T-helper 1 cell treated with Interleukin-12 subunit alpha and Interleukin-12 subunit beta and Interleukin-4 antibody, amounts not matched to agents 30 μg/mL and 1 μg/mL, for 36 hours (primary cell): ENCODE measurements around the gene FOXP4.

Experiments used
- H3K27ac Mint-ChIP-seq: one replicate; pipeline ENCODE4 v1.8.0; 2021; ENCODE audit warnings: mild to moderate bottlenecking, mixed read lengths
- H3K27me3 Mint-ChIP-seq: one replicate; pipeline ENCODE4 v1.8.0; 2021; ENCODE audit warnings: low read depth, mixed read lengths
- H3K36me3 Mint-ChIP-seq: one replicate; pipeline ENCODE4 v1.8.0; 2021; ENCODE audit warnings: low read depth, mixed read lengths
- H3K4me1 Mint-ChIP-seq: one replicate; pipeline ENCODE4 v1.8.0; 2021; ENCODE audit warnings: low read depth, mixed read lengths
- H3K4me3 Mint-ChIP-seq: one replicate; pipeline ENCODE4 v1.8.0; 2021; ENCODE audit warnings: mild to moderate bottlenecking, moderate library complexity, mixed read lengths
- H3K9me3 Mint-ChIP-seq: one replicate; pipeline ENCODE4 v1.8.0; 2021; ENCODE audit warnings: mixed read lengths

Gene FOXP4

DNA sequence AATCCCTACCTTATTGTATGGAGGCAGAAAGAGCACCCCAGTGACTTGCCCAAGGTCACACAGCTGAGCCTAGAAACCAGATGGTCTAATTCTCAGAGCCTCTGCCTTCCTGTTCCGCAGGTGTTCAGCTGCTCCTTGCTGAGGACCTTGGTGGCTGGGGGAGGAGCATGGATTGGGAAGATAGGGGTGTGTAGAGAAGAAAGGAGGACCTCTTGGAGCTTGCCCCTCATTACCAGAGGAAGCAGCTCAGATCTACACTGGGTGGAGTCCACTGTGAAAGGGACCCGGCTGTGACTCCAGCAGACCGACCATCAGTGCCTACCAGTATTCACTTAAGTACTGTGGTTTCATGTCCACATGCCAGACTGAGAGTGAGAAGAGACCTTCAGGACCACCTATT lies 15.2 kb downstream of the FOXP4 start:
- H3K9me3 Mint-ChIP-seq: no peaks in the 10 kb centered on the region
- no peak overlapping the region for H3K4me3 Mint-ChIP-seq
- H3K27ac Mint-ChIP-seq: no peak overlapping the region
- peaks cover 17% of the 10 kb centered on the region for H3K4me1 Mint-ChIP-seq
- peaks cover 42% of the 10 kb centered on the region for H3K27me3 Mint-ChIP-seq
- H3K36me3 Mint-ChIP-seq: peaks cover 3% of the 10 kb centered on the region

DNA sequence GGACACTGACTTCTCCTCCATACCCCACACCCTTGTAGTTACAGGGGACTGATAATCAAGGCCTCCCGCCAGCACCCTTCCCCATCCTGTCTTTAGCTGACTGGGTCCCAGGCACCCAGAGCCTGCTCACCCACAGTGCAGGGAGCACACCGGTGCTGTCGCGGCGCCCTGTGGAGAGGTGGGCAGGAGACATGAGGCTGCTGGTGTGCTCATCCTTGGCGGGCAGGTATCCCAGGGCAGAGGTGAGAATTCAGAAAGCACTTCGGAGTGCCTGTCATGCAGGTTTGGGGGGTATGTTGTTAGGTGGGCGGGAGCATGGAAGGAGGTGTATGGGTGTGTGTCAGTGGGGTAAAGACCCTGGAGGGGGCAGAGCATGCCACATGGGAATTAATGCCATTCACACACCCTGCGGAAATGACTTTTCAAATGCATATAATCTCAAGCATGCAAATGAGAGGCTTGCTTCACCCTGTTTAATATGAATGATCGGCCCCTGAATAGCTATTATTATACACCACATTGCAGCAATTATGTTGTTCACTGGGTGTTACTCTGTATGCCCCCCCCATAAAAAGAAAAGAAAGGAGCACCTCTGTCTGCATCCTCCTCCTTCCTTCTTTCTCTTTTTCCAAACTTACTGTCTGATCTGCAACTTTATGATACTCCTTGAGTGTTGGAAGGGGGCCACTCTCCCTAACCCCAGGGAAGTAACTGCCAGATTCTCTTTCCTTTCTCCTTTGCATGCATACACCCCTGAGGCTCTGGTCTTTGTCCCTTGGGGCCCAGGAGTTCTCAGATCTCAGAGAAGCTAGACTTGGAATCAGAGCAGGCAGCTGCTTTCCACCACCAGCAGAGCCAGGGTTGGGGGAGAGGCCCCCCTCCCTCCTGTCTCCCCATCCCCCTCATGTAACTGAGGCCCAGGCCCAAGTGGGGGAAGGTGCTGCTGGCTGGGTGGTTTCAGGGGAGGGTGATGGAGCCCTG lies 16.0 kb downstream of the FOXP4 start:
- Mint-ChIP-seq H3K4me3 (no peak overlapping the region), H3K27ac (no peak overlapping the region)

DNA sequence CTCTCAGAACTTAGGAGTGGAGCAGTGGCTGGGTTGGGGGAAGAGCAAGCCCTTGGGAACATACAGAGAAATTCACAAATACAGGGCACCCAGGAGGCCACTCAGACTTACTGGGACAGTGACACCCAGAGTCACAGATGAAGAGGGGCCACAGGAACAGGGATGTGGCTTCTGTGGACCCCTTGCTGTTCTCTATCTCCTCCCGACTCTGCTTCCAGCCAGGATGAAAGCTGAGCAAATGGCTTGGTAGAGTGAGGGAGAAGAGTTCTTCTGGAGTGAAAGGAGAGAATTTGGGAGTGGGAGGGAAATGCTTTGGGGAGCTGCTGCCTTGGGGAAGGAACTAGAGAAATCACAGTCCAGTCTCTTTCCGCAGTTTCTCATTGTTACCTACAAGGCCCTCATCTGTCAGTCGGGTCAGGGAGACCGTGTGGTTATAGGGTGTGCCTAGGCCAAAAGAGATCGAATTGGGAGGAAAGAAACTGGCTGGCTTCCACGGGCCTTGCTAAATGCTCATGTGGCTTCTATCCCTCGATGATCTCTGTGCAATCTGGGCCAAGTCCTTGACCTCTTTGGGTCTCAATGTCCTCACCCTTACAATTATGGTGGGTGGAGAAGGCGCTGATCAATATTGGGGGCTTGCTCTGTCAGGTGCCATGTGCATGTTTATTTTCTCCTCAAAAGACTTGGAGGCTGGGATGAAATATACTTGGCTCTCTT lies 17.0 kb downstream of the FOXP4 start:
- Mint-ChIP-seq H3K4me3 (no peak overlapping the region), H3K27ac (no peak overlapping the region), H3K36me3 (peaks cover 9% of the 10 kb centered on the region), H3K4me1 (peaks cover 15% of the 10 kb centered on the region), H3K27me3 (peaks cover 27% of the 10 kb centered on the region), H3K9me3 (no peaks in the 10 kb centered on the region)

More for the DNA sequence above, 16.0 kb downstream of the FOXP4 start:
- Mint-ChIP-seq H3K4me1 (peaks cover 17% of the 10 kb centered on the region), H3K36me3 (peaks cover 8% of the 10 kb centered on the region), H3K9me3 (no peaks in the 10 kb centered on the region), H3K27me3 (peaks cover 34% of the 10 kb centered on the region)

DNA sequence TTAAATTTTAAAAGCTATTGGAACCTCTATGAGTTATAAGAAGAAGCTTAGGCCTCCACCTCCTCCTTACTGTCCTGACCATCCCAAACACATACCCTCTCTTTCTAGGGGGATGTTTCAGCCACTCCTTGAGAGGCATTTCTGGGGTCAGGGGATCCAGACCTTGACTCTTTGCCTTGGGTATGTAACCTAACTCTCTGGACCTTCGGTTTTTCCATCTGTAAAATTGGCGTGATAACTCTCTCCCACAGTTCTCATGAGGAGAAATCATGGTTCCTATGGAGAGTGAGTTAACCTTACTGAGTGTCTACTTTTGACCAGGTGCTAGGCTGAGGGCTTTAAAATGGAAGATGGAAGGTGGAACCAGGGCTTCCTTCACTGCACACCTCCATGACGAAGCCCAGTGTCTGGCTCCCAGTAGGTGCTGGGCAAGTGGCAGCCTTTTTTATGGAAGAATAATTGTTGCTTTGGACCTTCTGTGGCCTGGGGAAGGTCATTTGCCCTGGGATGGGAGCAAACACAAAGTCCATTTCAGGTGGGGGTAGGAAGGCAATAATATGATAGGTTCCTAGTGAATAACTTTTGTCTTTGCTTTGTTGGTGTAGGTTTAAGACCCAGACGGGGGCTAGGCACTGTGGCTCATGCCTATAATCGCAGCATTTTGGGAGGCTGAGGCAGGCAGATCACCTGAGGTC lies 18.4 kb downstream of the FOXP4 start:
- Mint-ChIP-seq H3K36me3 (peaks cover 9% of the 10 kb centered on the region), H3K27ac (no peak overlapping the region), H3K9me3 (no peaks in the 10 kb centered on the region), H3K27me3 (peaks cover 22% of the 10 kb centered on the region), H3K4me1 (peaks cover 11% of the 10 kb centered on the region), H3K4me3 (no peak overlapping the region)

DNA sequence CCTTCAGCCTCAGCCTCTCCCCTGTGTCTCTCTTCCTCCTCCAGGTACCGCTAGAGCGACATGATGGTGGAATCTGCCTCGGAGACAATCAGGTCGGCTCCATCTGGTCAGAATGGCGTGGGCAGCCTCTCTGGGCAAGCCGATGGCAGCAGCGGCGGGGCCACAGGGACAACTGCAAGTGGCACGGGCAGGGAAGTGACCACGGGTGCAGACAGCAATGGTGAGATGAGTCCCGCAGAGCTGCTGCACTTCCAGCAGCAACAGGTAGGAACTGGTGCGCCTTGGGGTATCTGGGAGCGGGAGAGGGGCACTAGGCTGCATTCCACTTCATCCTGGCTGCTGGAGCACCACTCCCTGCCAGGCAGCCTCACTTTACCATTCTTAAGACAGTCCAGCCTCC lies 19.5 kb downstream of the FOXP4 start:
- peaks cover 6% of the 10 kb centered on the region for H3K4me1 Mint-ChIP-seq
- no peak overlapping the region for H3K27ac Mint-ChIP-seq
- no peak overlapping the region for H3K4me3 Mint-ChIP-seq
- H3K9me3 Mint-ChIP-seq: no peaks in the 10 kb centered on the region
- H3K36me3 Mint-ChIP-seq: peaks cover 9% of the 10 kb centered on the region
- peaks cover 16% of the 10 kb centered on the region for H3K27me3 Mint-ChIP-seq

DNA sequence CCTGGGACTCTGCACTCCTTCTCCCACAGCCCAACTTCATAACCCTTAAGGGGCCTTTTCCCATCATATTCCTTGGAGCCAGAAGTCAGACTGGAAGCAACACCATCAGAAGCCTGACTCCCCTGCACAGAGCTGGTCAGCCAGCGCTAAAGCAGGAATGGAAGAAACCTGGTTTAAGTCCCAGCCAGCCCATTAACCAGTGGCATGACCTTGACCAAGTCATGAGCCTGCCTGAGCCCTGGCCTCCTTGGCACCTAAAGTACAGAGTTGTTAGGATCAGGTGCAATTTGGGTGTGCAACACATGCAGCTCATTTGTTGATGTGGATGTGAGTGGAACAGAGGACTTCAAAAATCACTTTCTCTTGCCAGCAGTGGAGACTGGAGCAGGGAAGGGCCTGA lies 20.8 kb downstream of the FOXP4 start:
- no peaks in the 10 kb centered on the region for H3K9me3 Mint-ChIP-seq
- peaks cover 9% of the 10 kb centered on the region for H3K36me3 Mint-ChIP-seq
- H3K4me3 Mint-ChIP-seq: no peak overlapping the region
- H3K27ac Mint-ChIP-seq: no peak overlapping the region
- H3K4me1 Mint-ChIP-seq: no peaks in the 10 kb centered on the region
- H3K27me3 Mint-ChIP-seq: peaks cover 11% of the 10 kb centered on the region

DNA sequence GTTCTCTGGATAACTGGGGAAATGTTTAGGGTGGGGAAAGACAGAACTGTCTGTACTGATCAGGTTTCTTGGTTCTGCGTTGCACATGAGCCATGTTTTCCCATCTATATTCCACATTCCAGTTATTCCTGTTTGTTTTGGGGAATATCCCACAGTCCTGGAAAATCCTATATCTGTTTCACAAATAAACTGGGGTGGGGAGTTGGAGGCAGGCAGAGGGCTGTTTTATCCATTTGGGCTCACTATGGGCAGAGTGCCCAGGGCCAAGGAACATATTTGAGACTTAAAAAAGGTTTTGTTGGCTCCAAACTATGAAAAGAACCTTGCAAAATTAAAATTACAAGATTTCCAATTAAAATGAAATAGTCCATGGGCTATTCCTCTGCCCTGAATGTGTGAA lies 21.5 kb downstream of the FOXP4 start:
- Mint-ChIP-seq H3K27ac (no peak overlapping the region), H3K9me3 (no peaks in the 10 kb centered on the region), H3K4me3 (no peak overlapping the region), H3K36me3 (peaks cover 9% of the 10 kb centered on the region), H3K4me1 (no peaks in the 10 kb centered on the region), H3K27me3 (peaks cover 11% of the 10 kb centered on the region)

DNA sequence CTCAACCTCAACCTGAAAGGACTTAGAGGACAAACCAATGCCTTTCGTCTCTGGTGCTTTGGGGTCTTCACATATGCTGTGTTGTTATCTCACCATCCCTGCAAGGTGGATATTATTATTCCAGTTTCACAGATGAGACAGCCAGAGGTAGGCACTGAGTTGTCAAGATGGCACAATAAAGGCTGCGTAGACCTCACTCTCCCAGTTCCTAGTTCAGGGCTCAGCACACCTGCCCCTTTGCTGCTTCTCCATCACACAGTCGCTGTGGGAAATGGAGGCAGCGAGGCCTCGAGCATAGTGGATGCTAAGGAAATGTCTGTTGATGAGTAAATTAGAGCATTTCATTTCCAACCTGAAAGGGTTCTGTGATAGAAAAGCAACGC lies 22.0 kb downstream of the FOXP4 start:
- H3K27ac Mint-ChIP-seq: no peak overlapping the region
- no peaks in the 10 kb centered on the region for H3K4me1 Mint-ChIP-seq
- H3K4me3 Mint-ChIP-seq: no peak overlapping the region
- H3K27me3 Mint-ChIP-seq: peaks cover 11% of the 10 kb centered on the region
- H3K9me3 Mint-ChIP-seq: no peaks in the 10 kb centered on the region
- H3K36me3 Mint-ChIP-seq: peaks cover 9% of the 10 kb centered on the region

DNA sequence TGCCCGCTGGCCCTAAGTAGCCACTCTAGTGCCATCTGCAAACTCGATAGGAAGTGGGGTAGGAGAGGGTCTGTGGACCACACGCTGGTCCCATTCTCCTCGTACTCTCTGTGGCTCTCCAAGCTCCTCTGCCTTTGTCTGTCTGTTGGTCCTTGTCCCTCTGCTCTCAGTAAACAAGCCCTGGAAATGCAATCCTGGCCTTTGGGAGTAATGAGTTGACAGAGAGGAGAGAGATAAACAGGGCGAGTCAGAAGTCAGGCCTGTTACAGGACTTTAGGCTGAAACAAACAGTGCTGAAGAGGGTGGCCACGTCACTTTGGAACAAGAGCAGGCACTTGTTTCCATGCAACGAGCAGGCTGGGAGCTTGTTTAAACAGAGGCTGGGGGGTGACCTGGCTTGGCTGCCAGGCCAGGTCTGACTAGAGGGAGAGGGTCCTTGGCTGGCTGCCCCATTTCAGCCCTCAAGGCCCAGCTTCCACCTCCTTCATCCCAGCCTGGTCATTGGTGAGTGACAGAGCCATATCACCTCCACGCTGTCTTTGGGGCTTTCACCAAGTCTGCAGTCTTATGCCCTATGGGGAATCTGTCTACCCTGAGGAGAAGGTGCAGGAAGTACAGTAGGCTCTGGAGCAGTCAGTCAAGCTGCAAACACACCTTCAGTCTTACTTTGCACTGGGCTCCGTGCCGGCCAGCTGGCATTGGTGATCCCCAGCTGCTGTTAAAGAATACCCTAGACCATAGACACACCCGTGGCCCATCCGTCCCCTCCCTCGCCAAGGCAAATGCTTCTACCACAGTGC lies 22.6 kb downstream of the FOXP4 start:
- no peaks in the 10 kb centered on the region for H3K9me3 Mint-ChIP-seq
- H3K4me1 Mint-ChIP-seq: no peaks in the 10 kb centered on the region
- H3K27ac Mint-ChIP-seq: no peak overlapping the region
- H3K27me3 Mint-ChIP-seq: peaks cover 6% of the 10 kb centered on the region
- H3K4me3 Mint-ChIP-seq: no peak overlapping the region
- peaks cover 9% of the 10 kb centered on the region for H3K36me3 Mint-ChIP-seq

DNA sequence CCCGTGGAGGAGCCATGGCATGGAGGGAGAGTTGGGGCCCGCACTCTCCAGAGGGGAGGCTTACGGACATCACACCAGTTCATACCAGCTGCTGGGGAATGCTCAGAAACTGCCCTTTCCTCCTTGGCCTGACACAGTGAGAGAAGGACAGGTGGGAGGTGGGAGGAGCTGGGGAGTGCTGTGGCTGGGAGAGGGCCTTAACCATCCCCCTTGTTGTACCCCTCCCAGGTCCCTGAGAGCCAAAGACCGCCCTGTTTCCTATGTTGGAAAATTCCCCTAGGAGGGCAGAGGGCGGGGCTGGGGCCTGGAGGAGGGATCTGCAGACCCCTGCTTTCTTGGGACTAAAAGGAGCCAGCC lies 24.1 kb downstream of the FOXP4 start:
- Mint-ChIP-seq H3K36me3 (peaks cover 6% of the 10 kb centered on the region), H3K4me3 (no peak overlapping the region), H3K4me1 (no peaks in the 10 kb centered on the region)

DNA sequence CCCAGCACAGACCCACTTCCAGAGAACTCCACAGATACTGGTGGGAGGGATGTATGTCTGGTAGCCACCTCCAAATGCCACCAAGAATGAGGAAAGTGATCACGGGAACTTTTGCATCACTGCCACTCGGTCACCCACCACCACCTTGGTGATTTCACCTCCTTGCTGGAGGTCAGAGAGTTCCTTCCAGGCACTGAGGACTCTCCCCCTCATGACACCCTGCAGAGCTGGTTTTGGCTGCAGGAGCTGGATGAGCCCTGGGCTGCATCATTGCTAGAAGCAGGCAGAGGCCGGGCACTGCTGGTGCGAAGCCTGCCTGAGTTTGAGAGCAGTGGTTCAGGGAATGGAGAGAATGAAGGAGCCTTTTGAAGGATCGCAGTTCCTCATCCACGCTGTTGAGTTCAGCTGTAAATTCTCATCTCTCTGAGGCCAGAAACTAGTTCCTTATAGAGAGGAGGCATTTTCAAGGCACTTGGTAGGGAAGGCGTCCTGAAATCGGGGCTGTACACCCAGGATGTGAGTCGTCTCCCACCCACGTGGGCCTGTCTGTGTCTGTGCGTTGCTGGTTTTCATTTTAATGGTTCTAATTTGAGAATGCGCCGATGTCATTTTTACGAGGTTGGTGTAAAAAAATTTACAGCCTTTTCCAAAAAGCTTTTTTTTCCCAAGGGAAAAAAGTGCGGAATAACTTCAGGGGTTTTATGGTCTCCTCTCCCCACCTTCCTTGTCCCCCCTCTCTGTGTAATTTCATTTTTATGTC lies 25.0 kb downstream of the FOXP4 start:
- peaks cover 6% of the 10 kb centered on the region for H3K36me3 Mint-ChIP-seq
- no peaks in the 10 kb centered on the region for H3K27me3 Mint-ChIP-seq
- H3K27ac Mint-ChIP-seq: no peak overlapping the region
- H3K9me3 Mint-ChIP-seq: no peaks in the 10 kb centered on the region
- no peaks in the 10 kb centered on the region for H3K4me1 Mint-ChIP-seq
- no peak overlapping the region for H3K4me3 Mint-ChIP-seq

More for the DNA sequence above, 24.1 kb downstream of the FOXP4 start:
- H3K9me3 Mint-ChIP-seq: no peaks in the 10 kb centered on the region
- H3K27ac Mint-ChIP-seq: no peak overlapping the region
- no peaks in the 10 kb centered on the region for H3K27me3 Mint-ChIP-seq

DNA sequence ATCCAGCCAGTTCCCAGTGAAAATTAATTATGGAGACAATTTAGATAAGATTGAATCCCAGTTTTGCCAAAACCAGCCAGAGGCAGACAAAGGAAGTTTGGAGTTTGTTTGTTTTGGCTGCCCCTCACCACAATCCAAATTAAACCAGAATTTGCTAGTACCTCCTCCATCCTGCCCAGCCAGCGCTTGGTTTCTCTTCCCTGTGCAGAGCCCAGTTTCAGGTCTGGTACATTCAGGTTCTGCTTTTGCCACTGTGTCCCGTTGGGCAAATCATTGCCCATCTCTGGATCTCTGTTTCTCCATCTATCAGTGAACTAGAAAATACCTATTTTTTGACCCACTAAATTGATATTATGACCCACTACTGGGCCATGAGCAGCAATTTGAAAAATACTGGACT lies 26.4 kb downstream of the FOXP4 start:
- no peaks in the 10 kb centered on the region for H3K36me3 Mint-ChIP-seq
- H3K27ac Mint-ChIP-seq: no peak overlapping the region
- H3K27me3 Mint-ChIP-seq: no peaks in the 10 kb centered on the region
- H3K4me3 Mint-ChIP-seq: no peak overlapping the region
- no peaks in the 10 kb centered on the region for H3K4me1 Mint-ChIP-seq
- no peaks in the 10 kb centered on the region for H3K9me3 Mint-ChIP-seq

DNA sequence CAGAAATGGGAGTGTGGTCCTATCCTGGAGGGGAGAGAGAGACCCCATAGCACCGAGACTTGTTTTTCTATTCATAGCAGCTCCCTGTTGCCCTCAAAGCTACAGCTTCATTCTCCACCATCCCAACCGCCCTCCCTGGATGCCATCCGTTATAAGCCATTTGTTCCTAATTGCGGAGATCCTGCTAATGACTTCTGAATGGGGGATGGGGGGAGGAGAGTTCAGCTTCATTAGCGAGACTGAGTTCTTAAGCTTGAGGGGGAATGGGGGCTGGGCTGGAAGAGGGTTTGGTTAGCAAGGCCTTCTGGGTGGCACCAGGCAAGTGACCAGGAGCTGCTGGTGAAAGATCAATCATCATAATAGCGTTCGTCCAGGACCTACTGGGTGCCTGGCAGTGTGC lies 27.1 kb downstream of the FOXP4 start:
- Mint-ChIP-seq H3K4me3 (no peak overlapping the region), H3K9me3 (no peaks in the 10 kb centered on the region), H3K4me1 (no peaks in the 10 kb centered on the region), H3K36me3 (no peaks in the 10 kb centered on the region), H3K27ac (no peak overlapping the region), H3K27me3 (no peaks in the 10 kb centered on the region)
